Ascending aorta (tissue), 2 donors: ENCODE measurements around the gene XRCC5. TPM values are rescaled to one million over a fixed set of nuclear protein-coding genes. Genes with fewer than 3 reads are reported as not detected.

Experiments
- DNase-seq, 2 donors: peaks; one replicate each; pipeline ENCODE4 v3.0.0-alpha.2; 2019; ENCODE audit warnings: low spot score in 2 of 2
- H3K27ac ChIP-seq, 2 donors: fragments of 200-600 bp; sonication (generic); one replicate each; pipeline ENCODE4 v1.5.1; 2016 to 2017; ENCODE audit warnings: mild to moderate bottlenecking in 1 of 2
- H3K27me3 ChIP-seq: fragments of 200-600 bp; sonication (generic); one replicate; pipeline ENCODE4 v1.5.1; 2017
- H3K36me3 ChIP-seq, 2 donors: fragments of 200-600 bp; sonication (generic); one replicate each; pipeline ENCODE4 v1.5.1; 2016
- H3K4me1 ChIP-seq, 2 donors: fragments of 200-600 bp; sonication (generic); one replicate each; pipeline ENCODE4 v1.5.1; 2016 to 2017; ENCODE audit warnings: mild to moderate bottlenecking in 1 of 2
- H3K4me3 ChIP-seq, 2 donors: fragments of 200-600 bp; sonication (generic); one replicate each; pipeline ENCODE4 v1.5.1; 2016 to 2017; ENCODE audit warnings: mild to moderate bottlenecking in 1 of 2
- H3K9me3 ChIP-seq, 2 donors: fragments of 200-600 bp; sonication (generic); one replicate each; pipeline ENCODE4 v1.5.1; 2016
- CTCF ChIP-seq, 3 experiments: fragments of 200-600 bp in 2 of 3; fragments of 450-650 bp in 1 of 3; sonication (generic) in 2 of 3; IDR thresholded peaks; one replicate each; pipeline ENCODE4 v1.5.1; 2016 to 2019; ENCODE audit warnings: antibody characterized with exemption in 3 of 3, mild to moderate bottlenecking in 1 of 3, moderate library complexity in 1 of 3
- intact Hi-C: fragments of 100-400 bp; cut with DNase I; formaldehyde crosslinking; loops from one replicate; pipeline ENCODE4 v1.15.1; 2023
- total RNA-seq: library from RNA; depleted of rRNA; stranded (reverse); fragments of >200 nt; gene quantifications from one replicate; pipeline ENCODE4 v1.1.0, GENCODE V29; 2016

XRCC5 gene
- total RNA-seq, 1 donor from 2014 or later = 45.4 TPM

- H3K27ac ChIP-seq = no peak overlapping the region
- no peaks in the 10 kb centered on the region for H3K4me1 ChIP-seq
- no peaks in the 10 kb centered on the region for H3K9me3 ChIP-seq
- no peaks in the 10 kb centered on the region for H3K27me3 ChIP-seq
- H3K4me3 ChIP-seq = no peak overlapping the region
- DNase-seq = no peak
- TF ChIP-seq CTCF (IDR thresholded peaks at IDR 0.05) = no peak
- peaks cover 51 to 82% of the 10 kb centered on the region in 2 donors for H3K36me3 ChIP-seq
- intact Hi-C loops = no loop called here
Measured at GRCh38 chr2:216164576-216164975, 55.4 kb downstream of the XRCC5 start.

GRCh38 chr2:216165711-216166110 is 56.6 kb downstream of the XRCC5 start:
- intact Hi-C loops = no loop called here
- DNase-seq = no peak
- TF ChIP-seq CTCF (IDR thresholded peaks at IDR 0.05) = no peak

GRCh38 chr2:216169087-216169486 is 59.9 kb downstream of the XRCC5 start:
- Histone ChIP-seq H3K4me3 (no peak overlapping the region), H3K36me3 (peaks cover 18 to 50% of the 10 kb centered on the region in 2 donors), H3K27ac (no peak overlapping the region), H3K27me3 (no peaks in the 10 kb centered on the region), H3K4me1 (no peaks in the 10 kb centered on the region), H3K9me3 (no peaks in the 10 kb centered on the region)
- no peak for DNase-seq
- no peak for TF ChIP-seq CTCF (IDR thresholded peaks at IDR 0.05)
- intact Hi-C loops = no loop called here

More at GRCh38 chr2:216165711-216166110, 56.6 kb downstream of the XRCC5 start:
- Histone ChIP-seq H3K36me3 (peaks cover 46 to 77% of the 10 kb centered on the region in 2 donors), H3K9me3 (no peaks in the 10 kb centered on the region), H3K27me3 (no peaks in the 10 kb centered on the region), H3K4me3 (no peak overlapping the region), H3K27ac (no peak overlapping the region), H3K4me1 (no peaks in the 10 kb centered on the region)

GRCh38 chr2:216170076-216170763 is 61.1 kb downstream of the XRCC5 start:
- H3K27me3 ChIP-seq = no peaks in the 10 kb centered on the region
- H3K27ac ChIP-seq = no peak overlapping the region
- no peaks in the 10 kb centered on the region for H3K4me1 ChIP-seq
- no peak overlapping the region for H3K4me3 ChIP-seq
- no peak for TF ChIP-seq CTCF (IDR thresholded peaks at IDR 0.05)
- no peaks in the 10 kb centered on the region for H3K9me3 ChIP-seq
- intact Hi-C loops = no loop called here
- H3K36me3 ChIP-seq = peaks cover 14 to 46% of the 10 kb centered on the region in 2 donors
- DNase-seq = no peak

- intact Hi-C loops = no loop called here
- H3K4me1 ChIP-seq = no peaks in the 10 kb centered on the region
- TF ChIP-seq CTCF (IDR thresholded peaks at IDR 0.05) = no peak
Measured at GRCh38 chr2:216171011-216171410, 61.9 kb downstream of the XRCC5 start.

More at GRCh38 chr2:216171011-216171410, 61.9 kb downstream of the XRCC5 start:
- DNase-seq = no peak
- H3K27me3 ChIP-seq = no peaks in the 10 kb centered on the region
- H3K36me3 ChIP-seq = peaks cover 13 to 48% of the 10 kb centered on the region in 2 donors
- no peak overlapping the region for H3K27ac ChIP-seq
- H3K9me3 ChIP-seq = no peaks in the 10 kb centered on the region
- no peak overlapping the region for H3K4me3 ChIP-seq
